WTC11 (cell line): Measurements from ENCODE around the gene RPL6. TPM values are rescaled to one million over a fixed set of nuclear protein-coding genes. Genes with fewer than 3 reads are reported as not detected.

Source experiments
- ESRRA ChIP-seq: sonication (generic); formaldehyde crosslinking; IDR thresholded peaks from 2 replicates; pipeline ENCODE4 v1.8.1; 2022; ENCODE audit warnings: mild to moderate bottlenecking, missing genetic modification reagents, borderline replicate concordance
- FOXP1 ChIP-seq: sonication (generic); formaldehyde crosslinking; IDR thresholded peaks from 2 replicates; pipeline ENCODE4 v1.8.0; 2022; ENCODE audit warnings: missing genetic modification reagents, mild to moderate bottlenecking, moderate library complexity, borderline replicate concordance
- GTF2I ChIP-seq: fragments of 250-450 bp; sonication (Bioruptor Pico); conservative IDR thresholded peaks from 2 replicates; pipeline ENCODE4 v1.4.0; 2021; ENCODE audit warnings: mild to moderate bottlenecking
- JAZF1 ChIP-seq: fragments of 250-450 bp; sonication (Bioruptor Pico); IDR thresholded peaks from 2 replicates; pipeline ENCODE4 v1.9.0; 2021; ENCODE audit warnings: moderate library complexity, mild to moderate bottlenecking, inconsistent platforms
- NFYB ChIP-seq: sonication (generic); formaldehyde crosslinking; conservative IDR thresholded peaks from 2 replicates; pipeline ENCODE4 v1.8.0; 2022; ENCODE audit warnings: low read depth, missing genetic modification reagents
- NR1H2 ChIP-seq: sonication (generic); formaldehyde crosslinking; IDR thresholded peaks from 2 replicates; pipeline ENCODE4 v1.9.0; 2021; ENCODE audit warnings: mild to moderate bottlenecking, moderate library complexity, missing genetic modification reagents
- RORB ChIP-seq: fragments of 250-450 bp; sonication (Bioruptor Pico); IDR thresholded peaks from 2 replicates; pipeline ENCODE4 v1.9.0; 2021; ENCODE audit warnings: mild to moderate bottlenecking
- TP53 ChIP-seq: sonication (generic); formaldehyde crosslinking; IDR thresholded peaks from 2 replicates; pipeline ENCODE4 v1.8.1; 2023; ENCODE audit warnings: mild to moderate bottlenecking, missing genetic modification reagents
- ZNF121 ChIP-seq: sonication (generic); formaldehyde crosslinking; IDR thresholded peaks from 2 replicates; pipeline ENCODE4 v1.8.0; 2023; ENCODE audit warnings: missing genetic modification reagents
- ZNF416 ChIP-seq: fragments of 250-450 bp; sonication (Bioruptor Pico); IDR thresholded peaks from 2 replicates; pipeline ENCODE4 v1.9.0; 2021; ENCODE audit warnings: mild to moderate bottlenecking, inconsistent platforms
- total RNA-seq: library from RNA; stranded (reverse); gene quantifications from 3 replicates; pipeline ENCODE4 v1.2.3, GENCODE V29; 2021
- TF ChIP-seq, protein P1 (sequence below): sonication (generic); formaldehyde crosslinking; IDR thresholded peaks from 2 replicates; pipeline ENCODE4 v1.8.1; 2022; ENCODE audit warnings: mild to moderate bottlenecking, moderate library complexity, missing genetic modification reagents
- TF ChIP-seq, protein P2 (sequence below): sonication (generic); formaldehyde crosslinking; IDR thresholded peaks from 2 replicates; pipeline ENCODE4 v1.8.1; 2023; ENCODE audit warnings: mild to moderate bottlenecking, missing genetic modification reagents
- TF ChIP-seq, protein P3 (sequence below): sonication (generic); formaldehyde crosslinking; IDR thresholded peaks from 2 replicates; pipeline ENCODE4 v1.8.1; 2022; ENCODE audit warnings: mild to moderate bottlenecking, missing genetic modification reagents, moderate library complexity, borderline replicate concordance
- TF ChIP-seq, protein P4 (sequence below): fragments of 250-450 bp; sonication (Bioruptor Pico); IDR thresholded peaks from 2 replicates; pipeline ENCODE4 v1.9.0; 2021; ENCODE audit warnings: mild to moderate bottlenecking
- TF ChIP-seq, protein P5 (sequence below): sonication (generic); formaldehyde crosslinking; IDR thresholded peaks from 2 replicates; pipeline ENCODE4 v1.8.1; 2023; ENCODE audit warnings: mild to moderate bottlenecking, moderate library complexity, missing genetic modification reagents
- TF ChIP-seq, protein P6 (sequence below): sonication (generic); formaldehyde crosslinking; IDR thresholded peaks from 2 replicates; pipeline ENCODE4 v1.8.0; 2023; ENCODE audit warnings: missing genetic modification reagents
- TF ChIP-seq, protein P7 (sequence below): sonication (generic); formaldehyde crosslinking; conservative IDR thresholded peaks from 2 replicates; pipeline ENCODE4 v1.8.1; 2022; ENCODE audit warnings: mild to moderate bottlenecking, missing genetic modification reagents
- TF ChIP-seq, protein P8 (sequence below): fragments of 250-450 bp; sonication (Bioruptor Pico); conservative IDR thresholded peaks from 2 replicates; pipeline ENCODE4 v1.9.0; 2021; ENCODE audit warnings: mild to moderate bottlenecking
- TF ChIP-seq, protein P9 (sequence below): sonication (generic); formaldehyde crosslinking; IDR thresholded peaks from 2 replicates; pipeline ENCODE4 v1.8.0; 2022; ENCODE audit warnings: mild to moderate bottlenecking, missing genetic modification reagents
- TF ChIP-seq, protein P10 (sequence below): sonication (generic); formaldehyde crosslinking; IDR thresholded peaks from 2 replicates; pipeline ENCODE4 v1.8.1; 2023; ENCODE audit warnings: mild to moderate bottlenecking, missing genetic modification reagents, moderate library complexity
- TF ChIP-seq, protein P11 (sequence below): sonication (generic); formaldehyde crosslinking; IDR thresholded peaks from 2 replicates; pipeline ENCODE4 v1.8.1; 2022; ENCODE audit warnings: low read depth, missing genetic modification reagents, borderline replicate concordance

The RPL6 gene
- total RNA-seq, 1 experiment from 2014 or later = 1,730 TPM

DNA sequence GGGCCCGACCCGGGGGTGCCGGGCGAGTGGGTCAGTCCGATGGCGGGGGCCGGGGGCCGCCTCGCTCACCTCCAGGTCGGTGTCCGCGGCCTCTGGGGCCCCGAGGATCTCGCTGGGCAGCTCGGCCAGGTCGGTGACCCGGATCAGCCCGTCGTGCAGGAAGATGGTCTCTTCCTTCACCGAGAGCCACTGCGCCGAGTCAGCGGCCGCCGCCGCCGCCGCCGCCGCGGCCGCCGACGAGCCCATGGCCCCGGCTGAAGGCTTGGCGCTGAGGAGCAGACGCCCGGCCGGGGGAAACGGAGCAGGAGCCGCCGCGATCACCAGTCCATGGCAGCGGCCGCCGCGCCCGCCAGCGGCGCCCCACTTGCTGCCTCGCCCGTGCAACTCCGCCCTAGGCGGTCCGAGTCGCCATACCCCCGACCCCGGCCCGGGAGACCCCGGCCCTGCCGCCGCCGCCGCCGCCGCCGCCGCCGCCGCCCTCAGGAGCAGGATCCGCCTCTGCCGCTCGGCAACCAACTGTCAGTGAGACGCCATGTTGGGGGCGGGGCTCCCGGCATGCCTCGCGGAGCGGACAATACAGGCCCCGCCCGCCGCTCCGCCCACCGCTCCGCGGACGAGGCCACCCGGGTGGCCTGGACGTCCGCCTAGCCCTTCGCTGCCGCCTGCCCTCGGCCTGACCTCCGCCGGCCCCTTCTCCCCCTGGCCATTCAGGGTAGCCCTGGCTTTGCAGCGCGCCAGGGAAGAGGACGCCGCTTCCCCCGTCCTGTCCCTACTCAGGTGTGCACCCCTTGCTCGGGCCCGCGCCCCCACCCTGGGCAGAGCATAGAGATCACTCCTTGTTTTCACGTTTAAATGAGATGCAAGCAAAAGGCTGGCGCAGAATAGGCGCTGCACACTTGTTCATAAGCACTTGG, 27.3 kb downstream of the RPL6 start, which contains the start of gene HECTD4 (continued):
- TF ChIP-seq FOXP1 (CRISPR knock-in tag) (peak; percentile 17), NFYB (no peak), ZNF121 (peak; percentile 100), JAZF1 (CRISPR knock-in tag) (no peak), RORB (CRISPR knock-in tag) (no peak), ZNF416 (CRISPR knock-in tag) (no peak), TP53 (peak; percentile 53; the same call in 1 of the 2 replicates), NR1H2 (CRISPR knock-in tag) (no peak), GTF2I (CRISPR knock-in tag) (no peak; the same call in 1 of the 2 replicates), ESRRA (CRISPR knock-in tag) (no peak)
- TF ChIP-seq, protein P1, sequence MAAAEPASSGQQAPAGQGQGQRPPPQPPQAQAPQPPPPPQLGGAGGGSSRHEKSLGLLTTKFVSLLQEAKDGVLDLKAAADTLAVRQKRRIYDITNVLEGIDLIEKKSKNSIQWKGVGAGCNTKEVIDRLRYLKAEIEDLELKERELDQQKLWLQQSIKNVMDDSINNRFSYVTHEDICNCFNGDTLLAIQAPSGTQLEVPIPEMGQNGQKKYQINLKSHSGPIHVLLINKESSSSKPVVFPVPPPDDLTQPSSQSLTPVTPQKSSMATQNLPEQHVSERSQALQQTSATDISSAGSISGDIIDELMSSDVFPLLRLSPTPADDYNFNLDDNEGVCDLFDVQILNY (CRISPR knock-in tag) = no peak
- TF ChIP-seq, protein P2, sequence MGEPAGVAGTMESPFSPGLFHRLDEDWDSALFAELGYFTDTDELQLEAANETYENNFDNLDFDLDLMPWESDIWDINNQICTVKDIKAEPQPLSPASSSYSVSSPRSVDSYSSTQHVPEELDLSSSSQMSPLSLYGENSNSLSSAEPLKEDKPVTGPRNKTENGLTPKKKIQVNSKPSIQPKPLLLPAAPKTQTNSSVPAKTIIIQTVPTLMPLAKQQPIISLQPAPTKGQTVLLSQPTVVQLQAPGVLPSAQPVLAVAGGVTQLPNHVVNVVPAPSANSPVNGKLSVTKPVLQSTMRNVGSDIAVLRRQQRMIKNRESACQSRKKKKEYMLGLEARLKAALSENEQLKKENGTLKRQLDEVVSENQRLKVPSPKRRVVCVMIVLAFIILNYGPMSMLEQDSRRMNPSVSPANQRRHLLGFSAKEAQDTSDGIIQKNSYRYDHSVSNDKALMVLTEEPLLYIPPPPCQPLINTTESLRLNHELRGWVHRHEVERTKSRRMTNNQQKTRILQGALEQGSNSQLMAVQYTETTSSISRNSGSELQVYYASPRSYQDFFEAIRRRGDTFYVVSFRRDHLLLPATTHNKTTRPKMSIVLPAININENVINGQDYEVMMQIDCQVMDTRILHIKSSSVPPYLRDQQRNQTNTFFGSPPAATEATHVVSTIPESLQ = no peak
- TF ChIP-seq, protein P3, sequence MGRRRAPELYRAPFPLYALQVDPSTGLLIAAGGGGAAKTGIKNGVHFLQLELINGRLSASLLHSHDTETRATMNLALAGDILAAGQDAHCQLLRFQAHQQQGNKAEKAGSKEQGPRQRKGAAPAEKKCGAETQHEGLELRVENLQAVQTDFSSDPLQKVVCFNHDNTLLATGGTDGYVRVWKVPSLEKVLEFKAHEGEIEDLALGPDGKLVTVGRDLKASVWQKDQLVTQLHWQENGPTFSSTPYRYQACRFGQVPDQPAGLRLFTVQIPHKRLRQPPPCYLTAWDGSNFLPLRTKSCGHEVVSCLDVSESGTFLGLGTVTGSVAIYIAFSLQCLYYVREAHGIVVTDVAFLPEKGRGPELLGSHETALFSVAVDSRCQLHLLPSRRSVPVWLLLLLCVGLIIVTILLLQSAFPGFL = no peak
- TF ChIP-seq, protein P4, sequence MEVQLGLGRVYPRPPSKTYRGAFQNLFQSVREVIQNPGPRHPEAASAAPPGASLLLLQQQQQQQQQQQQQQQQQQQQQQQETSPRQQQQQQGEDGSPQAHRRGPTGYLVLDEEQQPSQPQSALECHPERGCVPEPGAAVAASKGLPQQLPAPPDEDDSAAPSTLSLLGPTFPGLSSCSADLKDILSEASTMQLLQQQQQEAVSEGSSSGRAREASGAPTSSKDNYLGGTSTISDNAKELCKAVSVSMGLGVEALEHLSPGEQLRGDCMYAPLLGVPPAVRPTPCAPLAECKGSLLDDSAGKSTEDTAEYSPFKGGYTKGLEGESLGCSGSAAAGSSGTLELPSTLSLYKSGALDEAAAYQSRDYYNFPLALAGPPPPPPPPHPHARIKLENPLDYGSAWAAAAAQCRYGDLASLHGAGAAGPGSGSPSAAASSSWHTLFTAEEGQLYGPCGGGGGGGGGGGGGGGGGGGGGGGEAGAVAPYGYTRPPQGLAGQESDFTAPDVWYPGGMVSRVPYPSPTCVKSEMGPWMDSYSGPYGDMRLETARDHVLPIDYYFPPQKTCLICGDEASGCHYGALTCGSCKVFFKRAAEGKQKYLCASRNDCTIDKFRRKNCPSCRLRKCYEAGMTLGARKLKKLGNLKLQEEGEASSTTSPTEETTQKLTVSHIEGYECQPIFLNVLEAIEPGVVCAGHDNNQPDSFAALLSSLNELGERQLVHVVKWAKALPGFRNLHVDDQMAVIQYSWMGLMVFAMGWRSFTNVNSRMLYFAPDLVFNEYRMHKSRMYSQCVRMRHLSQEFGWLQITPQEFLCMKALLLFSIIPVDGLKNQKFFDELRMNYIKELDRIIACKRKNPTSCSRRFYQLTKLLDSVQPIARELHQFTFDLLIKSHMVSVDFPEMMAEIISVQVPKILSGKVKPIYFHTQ (CRISPR knock-in tag) = no peak
- TF ChIP-seq, protein P5, sequence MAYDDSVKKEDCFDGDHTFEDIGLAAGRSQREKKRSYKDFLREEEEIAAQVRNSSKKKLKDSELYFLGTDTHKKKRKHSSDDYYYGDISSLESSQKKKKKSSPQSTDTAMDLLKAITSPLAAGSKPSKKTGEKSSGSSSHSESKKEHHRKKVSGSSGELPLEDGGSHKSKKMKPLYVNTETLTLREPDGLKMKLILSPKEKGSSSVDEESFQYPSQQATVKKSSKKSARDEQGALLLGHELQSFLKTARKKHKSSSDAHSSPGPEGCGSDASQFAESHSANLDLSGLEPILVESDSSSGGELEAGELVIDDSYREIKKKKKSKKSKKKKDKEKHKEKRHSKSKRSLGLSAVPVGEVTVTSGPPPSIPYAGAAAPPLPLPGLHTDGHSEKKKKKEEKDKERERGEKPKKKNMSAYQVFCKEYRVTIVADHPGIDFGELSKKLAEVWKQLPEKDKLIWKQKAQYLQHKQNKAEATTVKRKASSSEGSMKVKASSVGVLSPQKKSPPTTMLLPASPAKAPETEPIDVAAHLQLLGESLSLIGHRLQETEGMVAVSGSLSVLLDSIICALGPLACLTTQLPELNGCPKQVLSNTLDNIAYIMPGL (CRISPR knock-in tag) = 0 out of 2 replicates have a peak, but pooled peaks have one; percentile 18
- TF ChIP-seq, protein P6, sequence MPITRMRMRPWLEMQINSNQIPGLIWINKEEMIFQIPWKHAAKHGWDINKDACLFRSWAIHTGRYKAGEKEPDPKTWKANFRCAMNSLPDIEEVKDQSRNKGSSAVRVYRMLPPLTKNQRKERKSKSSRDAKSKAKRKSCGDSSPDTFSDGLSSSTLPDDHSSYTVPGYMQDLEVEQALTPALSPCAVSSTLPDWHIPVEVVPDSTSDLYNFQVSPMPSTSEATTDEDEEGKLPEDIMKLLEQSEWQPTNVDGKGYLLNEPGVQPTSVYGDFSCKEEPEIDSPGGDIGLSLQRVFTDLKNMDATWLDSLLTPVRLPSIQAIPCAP (CRISPR knock-in tag) = no peak
- TF ChIP-seq, protein P7, sequence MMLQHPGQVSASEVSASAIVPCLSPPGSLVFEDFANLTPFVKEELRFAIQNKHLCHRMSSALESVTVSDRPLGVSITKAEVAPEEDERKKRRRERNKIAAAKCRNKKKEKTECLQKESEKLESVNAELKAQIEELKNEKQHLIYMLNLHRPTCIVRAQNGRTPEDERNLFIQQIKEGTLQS (CRISPR knock-in tag) = no peak
- TF ChIP-seq, protein P8, sequence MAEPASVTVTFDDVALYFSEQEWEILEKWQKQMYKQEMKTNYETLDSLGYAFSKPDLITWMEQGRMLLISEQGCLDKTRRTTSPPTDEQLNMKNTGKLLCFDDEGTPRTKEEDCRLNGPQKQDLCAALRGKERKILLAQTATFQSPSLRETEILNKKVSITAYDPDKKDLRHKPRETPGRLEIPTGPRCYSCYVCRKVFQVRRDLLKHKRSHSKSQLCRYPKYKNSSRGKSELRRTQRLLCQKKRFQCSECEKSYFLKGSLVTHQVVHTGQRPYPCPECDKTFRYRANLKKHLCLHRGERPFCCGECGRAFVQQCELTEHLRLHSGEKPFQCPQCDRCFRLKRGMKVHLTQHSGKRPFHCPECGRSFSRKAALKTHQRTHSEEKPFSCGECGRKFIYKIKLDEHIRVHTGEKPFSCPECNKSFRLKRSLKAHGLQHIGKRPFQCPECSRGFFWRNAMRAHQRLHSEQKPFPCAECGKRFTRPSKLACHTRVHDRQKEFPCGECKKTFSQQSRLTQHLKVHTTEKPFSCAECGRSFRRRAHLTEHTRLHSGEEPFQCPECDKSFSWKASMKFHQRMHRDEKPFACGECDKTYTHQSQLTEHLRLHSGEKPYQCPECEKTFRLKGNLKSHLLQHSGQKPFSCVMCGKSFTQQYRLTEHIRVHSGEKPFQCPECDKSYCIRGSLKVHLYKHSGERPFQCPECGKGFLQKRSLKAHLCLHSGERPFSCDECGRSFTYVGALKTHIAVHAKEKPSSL (CRISPR knock-in tag) = no peak
- TF ChIP-seq, protein P9, sequence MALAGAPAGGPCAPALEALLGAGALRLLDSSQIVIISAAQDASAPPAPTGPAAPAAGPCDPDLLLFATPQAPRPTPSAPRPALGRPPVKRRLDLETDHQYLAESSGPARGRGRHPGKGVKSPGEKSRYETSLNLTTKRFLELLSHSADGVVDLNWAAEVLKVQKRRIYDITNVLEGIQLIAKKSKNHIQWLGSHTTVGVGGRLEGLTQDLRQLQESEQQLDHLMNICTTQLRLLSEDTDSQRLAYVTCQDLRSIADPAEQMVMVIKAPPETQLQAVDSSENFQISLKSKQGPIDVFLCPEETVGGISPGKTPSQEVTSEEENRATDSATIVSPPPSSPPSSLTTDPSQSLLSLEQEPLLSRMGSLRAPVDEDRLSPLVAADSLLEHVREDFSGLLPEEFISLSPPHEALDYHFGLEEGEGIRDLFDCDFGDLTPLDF = no peak
- TF ChIP-seq, protein P10, sequence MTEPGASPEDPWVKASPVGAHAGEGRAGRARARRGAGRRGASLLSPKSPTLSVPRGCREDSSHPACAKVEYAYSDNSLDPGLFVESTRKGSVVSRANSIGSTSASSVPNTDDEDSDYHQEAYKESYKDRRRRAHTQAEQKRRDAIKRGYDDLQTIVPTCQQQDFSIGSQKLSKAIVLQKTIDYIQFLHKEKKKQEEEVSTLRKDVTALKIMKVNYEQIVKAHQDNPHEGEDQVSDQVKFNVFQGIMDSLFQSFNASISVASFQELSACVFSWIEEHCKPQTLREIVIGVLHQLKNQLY (CRISPR knock-in tag) = no peak
- TF ChIP-seq, protein P11, sequence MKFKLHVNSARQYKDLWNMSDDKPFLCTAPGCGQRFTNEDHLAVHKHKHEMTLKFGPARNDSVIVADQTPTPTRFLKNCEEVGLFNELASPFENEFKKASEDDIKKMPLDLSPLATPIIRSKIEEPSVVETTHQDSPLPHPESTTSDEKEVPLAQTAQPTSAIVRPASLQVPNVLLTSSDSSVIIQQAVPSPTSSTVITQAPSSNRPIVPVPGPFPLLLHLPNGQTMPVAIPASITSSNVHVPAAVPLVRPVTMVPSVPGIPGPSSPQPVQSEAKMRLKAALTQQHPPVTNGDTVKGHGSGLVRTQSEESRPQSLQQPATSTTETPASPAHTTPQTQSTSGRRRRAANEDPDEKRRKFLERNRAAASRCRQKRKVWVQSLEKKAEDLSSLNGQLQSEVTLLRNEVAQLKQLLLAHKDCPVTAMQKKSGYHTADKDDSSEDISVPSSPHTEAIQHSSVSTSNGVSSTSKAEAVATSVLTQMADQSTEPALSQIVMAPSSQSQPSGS (CRISPR knock-in tag) = no peak
